Measurements from ENCODE around the gene SNAP47. TPM values are rescaled to one million over a fixed set of nuclear protein-coding genes. Genes with fewer than 3 reads are reported as not detected.

Gene SNAP47
- total RNA-seq, 1 donor from 2014 or later: 59.0 TPM

GRCh38 chr1:227745568-227746265 lies 10.5 kb downstream of the SNAP47 start:
- Histone ChIP-seq H3K27me3 (ENCODE audit: control insufficient read depth, insufficient read depth, low read length) (no peaks in the 10 kb centered on the region), H3K36me3 (ENCODE audit: control insufficient read depth, insufficient read depth, low read length) (peaks cover 8% of the 10 kb centered on the region), H3K4me3 (ENCODE audit: low read depth, low read length) (no peak overlapping the region)
- FAIRE-seq: no peak
- TF ChIP-seq CTCF (IDR thresholded peaks at IDR 0.05; ENCODE audit: insufficient read depth, low read length, severe bottlenecking): no peak
- DNase-seq (ENCODE audit: low read depth): no peak

- no peak overlapping the region for H3K4me3 ChIP-seq (ENCODE audit: low read depth, low read length)
- peaks cover 8% of the 10 kb centered on the region for H3K36me3 ChIP-seq (ENCODE audit: control insufficient read depth, insufficient read depth, low read length)
- no peak for DNase-seq (ENCODE audit: low read depth)
- no peak for TF ChIP-seq CTCF (IDR thresholded peaks at IDR 0.05; ENCODE audit: insufficient read depth, low read length, severe bottlenecking)
- FAIRE-seq: no peak
- no peaks in the 10 kb centered on the region for H3K27me3 ChIP-seq (ENCODE audit: control insufficient read depth, insufficient read depth, low read length)
Observed at GRCh38 chr1:227746676-227747075, 11.4 kb downstream of the SNAP47 start.

GRCh38 chr1:227747382-227747781 lies 12.1 kb downstream of the SNAP47 start:
- no peak for TF ChIP-seq CTCF (IDR thresholded peaks at IDR 0.05; ENCODE audit: insufficient read depth, low read length, severe bottlenecking)
- Histone ChIP-seq H3K27me3 (ENCODE audit: control insufficient read depth, insufficient read depth, low read length) (no peaks in the 10 kb centered on the region), H3K4me3 (ENCODE audit: low read depth, low read length) (no peak overlapping the region), H3K36me3 (ENCODE audit: control insufficient read depth, insufficient read depth, low read length) (peaks cover 8% of the 10 kb centered on the region)
- no peak for FAIRE-seq
- no peak for DNase-seq (ENCODE audit: low read depth)

GRCh38 chr1:227747948-227748495 lies 12.8 kb downstream of the SNAP47 start:
- TF ChIP-seq CTCF (IDR thresholded peaks at IDR 0.05; ENCODE audit: insufficient read depth, low read length, severe bottlenecking): no peak
- Histone ChIP-seq H3K4me3 (ENCODE audit: low read depth, low read length) (no peak overlapping the region), H3K27me3 (ENCODE audit: control insufficient read depth, insufficient read depth, low read length) (no peaks in the 10 kb centered on the region), H3K36me3 (ENCODE audit: control insufficient read depth, insufficient read depth, low read length) (peaks cover 8% of the 10 kb centered on the region)
- FAIRE-seq (no peak), DNase-seq (ENCODE audit: low read depth) (no peak)

GRCh38 chr1:227748496-227749182 lies 13.4 kb downstream of the SNAP47 start:
- peaks cover 8% of the 10 kb centered on the region for H3K36me3 ChIP-seq (ENCODE audit: control insufficient read depth, insufficient read depth, low read length)
- H3K4me3 ChIP-seq (ENCODE audit: low read depth, low read length): no peak overlapping the region
- no peak for DNase-seq (ENCODE audit: low read depth)
- FAIRE-seq: no peak
- TF ChIP-seq CTCF (IDR thresholded peaks at IDR 0.05; ENCODE audit: insufficient read depth, low read length, severe bottlenecking): no peak
- no peaks in the 10 kb centered on the region for H3K27me3 ChIP-seq (ENCODE audit: control insufficient read depth, insufficient read depth, low read length)
